Stimulated activated CD8-positive, alpha-beta memory T cell treated with anti-CD3 and anti-CD28 coated beads, Interleukin-15, amount 100 ng/mL, for 48 hours (primary cell): ENCODE results near the gene SLC27A2.

Source experiments
- DNase-seq, 2 donors: peaks; one replicate each; pipeline ENCODE4 v3.0.0-alpha.2; 2020; ENCODE audit warnings: low read depth in 2 of 2

Gene SLC27A2

GRCh38 chr15:50275091-50275490, 93.1 kb downstream of the SLC27A2 start:
- DNase-seq = no peak

DNA sequence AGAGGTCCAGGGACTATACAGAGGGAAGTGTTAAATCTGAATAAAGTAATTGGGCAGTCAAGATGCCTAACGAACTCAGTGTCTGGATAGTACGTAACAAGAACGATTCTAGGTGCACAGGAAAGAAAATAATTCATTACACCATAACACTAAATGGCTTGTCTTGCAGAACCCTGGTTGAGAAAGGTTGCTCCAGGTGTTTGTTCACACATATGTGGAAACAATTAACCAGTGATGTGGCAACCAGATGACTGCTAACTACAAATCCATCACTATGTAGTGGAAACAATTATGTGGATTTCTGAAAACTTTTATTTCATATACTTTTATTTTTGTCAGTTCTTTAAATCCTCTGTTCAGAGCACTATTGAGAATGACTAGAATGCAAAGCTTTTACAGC, 93.9 kb downstream of the SLC27A2 start:
- no peak for DNase-seq

GRCh38 chr15:50277370-50277769, 95.4 kb downstream of the SLC27A2 start:
- no peak for DNase-seq

GRCh38 chr15:50278496-50278895, 96.5 kb downstream of the SLC27A2 start:
- DNase-seq = no peak

GRCh38 chr15:50280271-50280670, 98.3 kb downstream of the SLC27A2 start:
- DNase-seq = no peak

DNA sequence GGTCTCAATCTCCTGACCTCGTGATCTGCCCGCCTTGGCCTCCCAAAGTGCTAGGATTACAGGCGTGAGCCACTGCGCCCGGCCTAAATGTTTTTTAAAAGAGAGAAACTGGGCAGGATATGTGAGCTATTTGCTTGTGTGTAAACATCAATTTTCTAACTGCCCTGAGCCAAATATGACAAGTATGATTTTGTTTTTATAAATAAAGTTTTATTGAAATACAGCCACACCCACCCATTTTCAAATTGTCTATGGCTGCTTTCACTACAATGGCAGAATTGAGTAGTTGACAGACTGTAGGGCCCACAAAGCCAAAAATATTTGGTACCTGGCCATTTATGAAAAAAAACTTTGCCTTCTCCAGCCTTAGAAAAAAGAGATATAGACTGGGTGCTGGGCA, 99.4 kb downstream of the SLC27A2 start:
- DNase-seq = no peak
